Mesenchymal stem cell (in vitro differentiated cells and primary cell): Measurements from ENCODE around the gene CCL5.

ENCODE experiments used
- DNase-seq: peaks from one replicate; pipeline ENCODE4 v3.0.0-alpha.2; 2013
- H2AFZ ChIP-seq: one replicate; pipeline ENCODE4 v1.6.1; 2013; ENCODE audit warnings: low read depth, mild to moderate bottlenecking, control low read depth, inconsistent platforms, low read length, moderate library complexity
- H2AK5ac ChIP-seq: 2 replicates; pipeline ENCODE4 v1.6.1; 2013; ENCODE audit warnings: low read length, moderate library complexity, mild to moderate bottlenecking, inconsistent platforms; ENCODE audit not compliant: severe bottlenecking
- H2BK120ac ChIP-seq: one replicate; pipeline ENCODE4 v1.6.1; 2013; ENCODE audit warnings: low read depth, mild to moderate bottlenecking, inconsistent platforms, low read length, moderate library complexity
- H2BK12ac ChIP-seq, 2 experiments: one replicate each; pipeline ENCODE4 v1.6.1; 2013; ENCODE audit warnings: inconsistent platforms in 2 of 2, low read length in 2 of 2, mild to moderate bottlenecking in 2 of 2, moderate library complexity in 2 of 2, control low read depth in 1 of 2
- H2BK15ac ChIP-seq: one replicate; pipeline ENCODE4 v1.6.1; 2013; ENCODE audit warnings: mild to moderate bottlenecking, low read depth, inconsistent platforms; ENCODE audit not compliant: poor library complexity, severe bottlenecking
- H2BK5ac ChIP-seq: 2 replicates; pipeline ENCODE4 v1.6.1; 2013; ENCODE audit warnings: low read depth, mild to moderate bottlenecking, low read length, control low read depth, inconsistent platforms; ENCODE audit not compliant: poor library complexity, severe bottlenecking
- H3K14ac ChIP-seq, 2 experiments: one replicate each; pipeline ENCODE4 v1.6.1; 2013; ENCODE audit warnings: inconsistent platforms in 2 of 2, low read length in 2 of 2, control low read depth in 1 of 2, mild to moderate bottlenecking in 1 of 2, moderate library complexity in 1 of 2
- H3K18ac ChIP-seq, 2 experiments: one replicate each; pipeline ENCODE4 v1.6.1; 2013; ENCODE audit warnings: inconsistent platforms in 2 of 2, low read length in 2 of 2, control low read depth in 1 of 2, low read depth in 1 of 2, mild to moderate bottlenecking in 1 of 2
- H3K23ac ChIP-seq, 2 experiments: one replicate each; pipeline ENCODE4 v1.6.1; 2013; ENCODE audit warnings: inconsistent platforms in 2 of 2, low read length in 2 of 2, mild to moderate bottlenecking in 2 of 2, moderate library complexity in 2 of 2, control low read depth in 1 of 2
- H3K27ac ChIP-seq: 2 replicates; pipeline ENCODE4 v1.5.1; 2013; ENCODE audit warnings: mild to moderate bottlenecking, moderate library complexity, low read length, control low read depth, inconsistent platforms; ENCODE audit not compliant: poor library complexity, severe bottlenecking
- H3K27me3 ChIP-seq, 2 experiments: 2 replicates each; pipeline versions ENCODE4 v1.6.1 to v1.7.0; 2013; ENCODE audit warnings: low read length in 2 of 2, mild to moderate bottlenecking in 2 of 2, moderate library complexity in 2 of 2, control low read depth in 1 of 2, inconsistent platforms in 1 of 2; ENCODE audit not compliant: control insufficient read depth in 1 of 2, insufficient read depth in 1 of 2
- H3K36me3 ChIP-seq, 2 experiments: 2 replicates each; pipeline versions ENCODE4 v1.6.1 to v1.7.0; 2013; ENCODE audit warnings: low read length in 2 of 2, control low read depth in 1 of 2, inconsistent platforms in 1 of 2, low read depth in 1 of 2, mild to moderate bottlenecking in 1 of 2; ENCODE audit not compliant: insufficient read depth in 2 of 2, control insufficient read depth in 1 of 2
- H3K4ac ChIP-seq, 2 experiments: one replicate each; pipeline ENCODE4 v1.6.1; 2013; ENCODE audit warnings: inconsistent platforms in 2 of 2, low read length in 2 of 2, mild to moderate bottlenecking in 2 of 2, moderate library complexity in 2 of 2, control low read depth in 1 of 2, low read depth in 1 of 2
- H3K4me1 ChIP-seq: 2 replicates; pipeline ENCODE4 v1.6.1; 2013; ENCODE audit warnings: low read depth, low read length, control low read depth; ENCODE audit not compliant: control insufficient read depth, insufficient read depth
- H3K4me2 ChIP-seq: 2 replicates; pipeline ENCODE4 v1.6.1; 2013; ENCODE audit warnings: low read length, mild to moderate bottlenecking, inconsistent platforms; ENCODE audit not compliant: poor library complexity, severe bottlenecking
- H3K4me3 ChIP-seq, 2 experiments: 2 replicates each; pipeline versions ENCODE4 v1.5.1 to v1.7.0; 2013; ENCODE audit warnings: low read length in 2 of 2, mild to moderate bottlenecking in 2 of 2, control low read depth in 1 of 2, low read depth in 1 of 2; ENCODE audit not compliant: insufficient read depth in 1 of 2
- H3K79me1 ChIP-seq: replicated peaks from 2 replicates; pipeline ENCODE4 v1.6.1; 2013; ENCODE audit warnings: mild to moderate bottlenecking, control low read depth, low read length, inconsistent platforms; ENCODE audit not compliant: poor library complexity, severe bottlenecking
- H3K9ac ChIP-seq: 2 replicates; pipeline ENCODE4 v1.7.0; 2013; ENCODE audit warnings: mild to moderate bottlenecking, low read length, moderate library complexity
- H3K9me3 ChIP-seq: 2 replicates; pipeline ENCODE4 v1.7.0; 2013; ENCODE audit warnings: mild to moderate bottlenecking, low read length; ENCODE audit not compliant: control insufficient read depth
- H4K8ac ChIP-seq: one replicate; pipeline ENCODE4 v1.6.1; 2013; ENCODE audit warnings: inconsistent platforms, mild to moderate bottlenecking, low read length, moderate library complexity
- H4K91ac ChIP-seq: one replicate; pipeline ENCODE4 v1.6.1; 2013; ENCODE audit warnings: mild to moderate bottlenecking, low read length, inconsistent platforms
- WGBS: methylation state at CpG from one replicate; pipeline ENCODE4 v1.1.7; 2013; ENCODE audit warnings: mixed read lengths; 5-methylcytosine and 5-hydroxymethylcytosine counted together

CCL5 gene

DNA sequence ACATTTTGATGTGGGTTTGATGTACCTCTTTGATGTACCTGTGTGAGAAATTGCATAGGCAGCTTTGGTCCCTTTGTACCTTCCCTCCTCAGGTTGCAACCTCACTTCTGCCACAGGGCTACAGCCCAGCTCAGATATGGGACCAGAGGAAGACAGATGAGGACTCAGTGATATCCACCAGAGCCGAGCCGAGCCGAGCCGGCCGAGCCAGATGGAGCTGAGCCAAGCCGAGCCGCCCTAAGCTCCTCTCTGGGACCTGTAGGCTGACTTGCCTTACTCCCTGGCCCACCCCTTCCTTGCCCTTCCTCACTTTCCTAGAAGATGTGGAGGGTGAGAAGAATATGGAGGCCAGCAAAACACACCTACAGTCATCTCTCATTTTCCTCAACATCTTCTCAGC is 15.3 kb downstream of the CCL5 start:
- 98% methylated on average over 5 of the region's 7 CpGs for WGBS
- Histone ChIP-seq H3K27me3 (no peaks in the 10 kb centered on the region), H4K8ac (no peak overlapping the region), H3K18ac (no peak overlapping the region), H2AFZ (no peak overlapping the region), H3K4me1 (no peaks in the 10 kb centered on the region), H3K14ac (no peak overlapping the region), H4K91ac (no peak overlapping the region), H2BK120ac (no peak overlapping the region), H2BK15ac (no peak overlapping the region), H3K9ac (no peak overlapping the region), H3K23ac (no peak overlapping the region), H3K4ac (no peak overlapping the region), H3K9me3 (no peaks in the 10 kb centered on the region), H3K36me3 (peaks cover 0 to 10% of the 10 kb centered on the region in 2 experiments), H3K27ac (no peak overlapping the region), H3K79me1 (no peaks in the 10 kb centered on the region), H3K4me3 (no peak overlapping the region), H2BK12ac (no peak overlapping the region), H3K4me2 (no peak overlapping the region), H2AK5ac (no peak overlapping the region), H2BK5ac (no peak overlapping the region)
- no peak for DNase-seq

DNA sequence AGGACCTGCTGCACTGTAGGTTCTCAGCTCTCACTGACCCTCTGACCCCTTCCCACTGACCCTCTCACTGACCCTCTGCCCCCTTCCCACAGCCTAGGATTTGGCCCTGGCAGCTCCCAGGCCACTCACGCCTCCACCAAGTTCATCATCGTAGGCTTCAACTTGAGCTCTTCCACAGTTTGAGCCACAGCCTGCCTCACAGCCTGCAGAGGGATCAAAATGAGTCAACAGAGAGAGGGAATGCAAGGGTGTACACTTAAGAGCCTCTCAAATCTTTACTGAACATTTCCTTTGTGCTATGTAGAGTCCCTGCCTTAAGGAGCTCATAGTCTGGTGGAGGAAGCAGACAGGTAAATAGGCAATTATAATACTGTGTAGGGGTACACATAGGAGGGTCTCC is 23.6 kb downstream of the CCL5 start:
- Histone ChIP-seq H3K14ac (no peak overlapping the region), H2BK120ac (no peak overlapping the region), H4K8ac (no peak overlapping the region), H3K9ac (no peak overlapping the region), H4K91ac (no peak overlapping the region), H3K79me1 (peaks cover 3% of the 10 kb centered on the region), H2BK5ac (no peak overlapping the region), H3K4me3 (no peak overlapping the region), H3K18ac (no peak overlapping the region), H2AK5ac (no peak overlapping the region), H3K4me1 (no peaks in the 10 kb centered on the region), H3K27ac (no peak overlapping the region), H2AFZ (no peak overlapping the region), H3K4me2 (no peak overlapping the region), H2BK12ac (no peak overlapping the region), H3K4ac (no peak overlapping the region), H3K36me3 (peaks cover 15 to 33% of the 10 kb centered on the region in 2 experiments), H3K23ac (no peak overlapping the region), H2BK15ac (no peak overlapping the region), H3K9me3 (no peaks in the 10 kb centered on the region), H3K27me3 (no peaks in the 10 kb centered on the region)
- no peak for DNase-seq
- whole genome bisulfite sequencing: 100% methylated on average over 2 of the region's 2 CpGs

DNA sequence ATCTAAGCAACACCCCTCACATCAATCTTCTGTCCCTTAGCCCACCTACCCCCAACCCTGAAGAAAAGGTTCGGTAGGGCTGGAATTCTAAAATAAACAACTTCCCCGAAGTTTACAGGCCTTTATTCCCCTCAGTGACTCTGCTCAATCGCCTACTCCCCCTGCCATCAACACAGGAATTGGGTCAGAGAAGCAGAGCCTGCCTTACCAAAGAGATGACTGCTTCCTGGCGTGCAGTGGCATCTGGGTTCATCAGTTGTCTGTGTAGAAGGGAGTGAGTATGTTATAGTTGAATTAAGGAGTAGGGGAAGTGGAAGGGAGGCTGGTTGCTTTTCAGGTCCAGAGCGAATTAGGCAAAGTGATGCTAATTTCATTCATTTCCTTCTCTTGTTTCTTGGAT is 24.2 kb downstream of the CCL5 start:
- WGBS: 76% methylated on average over 5 of the region's 5 CpGs
- Histone ChIP-seq H3K4me1 (no peaks in the 10 kb centered on the region), H3K4me3 (no peak overlapping the region)

DNA sequence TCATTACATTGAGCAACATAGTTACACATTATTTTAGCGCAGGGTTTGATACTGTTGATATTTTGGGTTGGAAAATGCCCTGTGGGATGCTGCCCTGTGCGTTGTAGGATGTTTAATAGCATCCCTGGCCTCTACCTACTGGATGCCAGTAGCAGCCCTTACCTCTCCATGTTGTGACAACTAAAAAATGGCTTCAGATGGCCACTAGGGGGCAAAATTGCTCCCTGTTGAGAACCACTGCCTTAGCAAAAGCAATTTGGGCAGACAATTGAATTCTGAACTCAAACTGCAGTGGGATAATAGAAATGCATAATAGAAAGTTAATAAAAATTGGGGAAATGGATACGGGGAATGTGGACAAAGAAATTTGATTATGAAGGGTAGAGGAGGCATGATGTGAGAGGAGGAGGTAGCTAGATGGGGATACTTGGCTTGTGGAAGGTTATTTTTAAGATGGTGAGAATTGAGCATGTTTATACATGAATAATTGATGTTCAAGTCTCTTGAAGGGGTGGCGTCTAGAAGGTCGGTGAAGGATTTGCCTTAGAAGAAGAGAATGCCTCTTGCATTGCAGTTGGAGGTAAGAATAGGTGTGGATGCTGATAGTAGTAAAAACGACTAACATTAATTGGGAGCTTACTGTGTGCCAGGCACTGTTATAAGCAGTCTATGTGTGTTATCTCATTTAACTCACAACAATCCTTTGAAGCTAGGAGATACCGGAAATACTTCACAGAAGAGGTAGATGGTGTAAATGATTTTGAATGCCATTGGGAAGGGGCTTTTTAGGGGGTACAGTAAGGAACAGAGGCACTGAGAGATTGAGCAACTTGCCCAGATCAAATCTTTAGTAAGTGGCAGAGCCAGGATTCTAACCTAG is 30.5 kb downstream of the CCL5 start:
- 90% methylated on average over 7 of the region's 7 CpGs for WGBS
- Histone ChIP-seq H3K9me3 (no peaks in the 10 kb centered on the region), H2AK5ac (no peak overlapping the region), H2BK120ac (no peak overlapping the region), H3K4me2 (no peak overlapping the region), H3K23ac (no peak overlapping the region), H3K27me3 (no peaks in the 10 kb centered on the region), H2BK15ac (no peak overlapping the region), H3K4me3 (no peak overlapping the region), H2AFZ (no peak overlapping the region), H3K36me3 (peaks cover 16 to 75% of the 10 kb centered on the region in 2 experiments), H3K14ac (no peak overlapping the region), H3K9ac (no peak overlapping the region), H3K27ac (no peak overlapping the region), H3K4ac (no peak overlapping the region), H3K4me1 (no peaks in the 10 kb centered on the region), H2BK5ac (no peak overlapping the region), H3K18ac (no peak overlapping the region), H3K79me1 (peaks cover 13% of the 10 kb centered on the region), H2BK12ac (no peak overlapping the region), H4K91ac (no peak overlapping the region), H4K8ac (no peak overlapping the region)
- peak; percentile 75 for DNase-seq

More for the DNA sequence above, 24.2 kb downstream of the CCL5 start:
- no peak overlapping the region for H3K27ac ChIP-seq
- H3K9me3 ChIP-seq: no peaks in the 10 kb centered on the region
- H3K79me1 ChIP-seq: peaks cover 3% of the 10 kb centered on the region
- no peak overlapping the region for H3K4ac ChIP-seq
- no peak overlapping the region for H3K14ac ChIP-seq
- no peak overlapping the region for H2BK12ac ChIP-seq
- H4K91ac ChIP-seq: no peak overlapping the region
- H3K4me2 ChIP-seq: no peak overlapping the region
- H2BK5ac ChIP-seq: no peak overlapping the region
- no peak overlapping the region for H4K8ac ChIP-seq
- no peak overlapping the region for H3K9ac ChIP-seq
- H3K23ac ChIP-seq: no peak overlapping the region
- peaks cover 15 to 38% of the 10 kb centered on the region in 2 experiments for H3K36me3 ChIP-seq
- no peak overlapping the region for H2AK5ac ChIP-seq
- no peaks in the 10 kb centered on the region for H3K27me3 ChIP-seq
- H3K18ac ChIP-seq: no peak overlapping the region
- DNase-seq: no peak
- no peak overlapping the region for H2BK120ac ChIP-seq
- H2BK15ac ChIP-seq: no peak overlapping the region
- no peak overlapping the region for H2AFZ ChIP-seq
